GM18907 (cell line): ENCODE measurements around the gene MALRD1.
"Not testable (repeated sequence)": the region's sequence is repeated elsewhere in the genome, so short reads cannot be mapped to it uniquely, and the experiment has no call there.

Experiments
- ATAC-seq: cut with Tn5 transposase; IDR thresholded peaks from one replicate; pipeline ENCODE4 v1.9.1; 2021; ENCODE audit warnings: mild to moderate bottlenecking, moderate library complexity; ENCODE audit not compliant: unreplicated experiment

The MALRD1 gene

DNA sequence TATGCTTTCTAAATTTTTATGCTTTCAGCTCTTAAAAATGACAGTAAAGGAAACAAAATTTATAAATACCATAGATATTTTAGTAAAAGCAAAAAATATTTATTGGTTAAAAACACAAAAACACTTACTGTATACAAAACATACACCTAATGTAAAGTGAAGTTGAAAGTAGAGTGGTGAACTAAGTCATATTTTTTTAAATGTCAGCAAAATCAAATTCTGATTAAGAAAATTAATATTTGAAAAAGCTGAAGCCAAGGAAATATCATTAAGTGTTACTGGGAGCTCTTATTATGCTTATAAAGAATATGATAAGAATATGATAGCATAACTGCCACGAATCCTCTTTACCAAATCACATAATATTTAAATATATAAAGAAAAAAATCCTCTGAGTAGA, 702.4 kb downstream of the MALRD1 start:
- ATAC-seq, result no peak

DNA sequence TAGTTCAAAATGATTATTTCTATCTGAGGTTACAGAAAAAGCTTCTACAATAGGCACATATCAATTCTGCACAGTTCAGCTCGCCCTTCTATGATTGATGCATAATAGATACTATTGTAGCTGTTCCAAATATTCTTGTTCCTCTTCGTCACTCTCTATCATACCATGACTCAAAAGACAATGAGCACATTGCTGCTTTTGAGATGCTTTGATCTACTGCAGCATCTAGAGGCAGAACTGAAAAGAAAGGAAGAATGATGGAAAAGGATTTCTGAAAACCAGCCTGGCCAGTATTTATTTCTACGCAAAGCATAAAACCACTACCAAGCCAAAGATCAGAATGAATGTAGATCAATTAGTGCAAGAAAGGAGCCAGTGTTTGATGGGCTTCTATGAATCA, 708.3 kb downstream of the MALRD1 start:
- no peak for ATAC-seq

GRCh38 chr10:19762026-19762425, 713.4 kb downstream of the MALRD1 start:
- no peak for ATAC-seq

- no peak for ATAC-seq
Measured at GRCh38 chr10:19764111-19764510, 715.5 kb downstream of the MALRD1 start.

DNA sequence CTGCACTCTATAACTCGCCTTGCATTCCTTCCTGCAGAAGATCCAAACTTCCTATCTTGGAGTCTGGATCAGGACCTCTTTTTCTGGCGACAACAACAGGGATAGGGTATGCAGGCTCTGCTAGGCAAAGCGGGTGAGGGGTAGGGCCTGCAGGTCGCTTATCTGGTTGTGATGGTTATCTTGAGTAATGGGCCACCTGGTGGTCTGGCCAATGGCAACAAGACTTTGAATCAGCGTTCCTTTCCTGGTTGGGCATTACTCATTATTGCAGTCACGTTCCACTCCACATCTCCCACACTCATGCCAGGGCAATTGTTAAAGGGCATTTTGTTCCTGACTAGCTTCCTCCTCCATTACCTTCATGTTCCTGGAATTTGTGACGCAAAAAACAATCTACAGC, 719.3 kb downstream of the MALRD1 start:
- ATAC-seq, result no peak

DNA sequence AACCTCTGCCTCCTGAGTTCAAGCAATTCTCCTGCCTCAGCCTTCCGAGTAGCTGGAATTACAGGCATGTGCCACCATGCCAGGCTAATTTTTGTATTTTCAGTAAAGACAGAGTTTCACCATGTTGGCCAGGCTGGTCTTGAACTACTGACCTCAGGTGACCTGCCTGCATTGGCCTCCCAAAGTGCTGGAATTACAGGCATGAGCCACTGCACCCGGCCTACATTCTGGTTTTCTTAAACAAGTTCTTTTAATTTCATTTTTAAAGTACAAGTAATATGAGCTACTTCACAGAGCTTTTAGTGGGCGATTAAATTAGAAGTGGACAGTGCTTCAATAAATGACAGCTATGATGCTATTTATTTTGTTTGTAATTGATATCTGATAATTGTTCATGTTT, 721.2 kb downstream of the MALRD1 start:
- not testable (repeated sequence) for ATAC-seq

GRCh38 chr10:19772972-19773371, 724.4 kb downstream of the MALRD1 start:
- ATAC-seq, result no peak

- ATAC-seq, result no peak
Measured at GRCh38 chr10:19775296-19775695, 726.7 kb downstream of the MALRD1 start.

DNA sequence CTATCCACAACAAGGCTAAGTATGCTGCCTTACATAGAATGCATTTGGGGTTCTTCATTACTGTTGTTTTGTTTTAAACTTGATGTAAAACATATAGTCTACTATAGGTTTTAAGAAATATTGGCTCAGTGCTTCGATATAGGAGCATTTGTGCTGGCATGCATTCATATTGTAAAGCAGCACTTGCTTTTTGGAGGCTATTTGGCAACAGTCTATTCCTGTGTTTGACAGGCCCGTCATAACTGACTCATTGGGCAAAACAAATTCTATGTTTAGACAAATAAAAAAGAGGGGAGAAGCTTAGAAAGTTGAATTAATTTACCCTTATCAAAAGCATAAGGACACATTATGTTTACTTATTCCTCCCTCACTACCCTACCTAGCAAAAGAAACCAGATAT, 729.2 kb downstream of the MALRD1 start:
- ATAC-seq, result no peak

- no peak for ATAC-seq
Measured at GRCh38 chr10:19778996-19779395, 730.4 kb downstream of the MALRD1 start.

- no peak for ATAC-seq
Measured at GRCh38 chr10:19782430-19783089, 734.0 kb downstream of the MALRD1 start.

- ATAC-seq, result no peak
Measured at GRCh38 chr10:19783721-19784120, 735.1 kb downstream of the MALRD1 start.
